DMS114 treated with DMSO at 0.1 percent for 48 hours (cell line): ENCODE measurements around the gene ETNK2.

ENCODE experiments used
- DNase-seq: peaks from one replicate; lab custom pipeline; 2025; ENCODE audit not compliant: unreplicated experiment; lab: John Stamatoyannopoulos, UW

Gene ETNK2

GRCh38 chr1:204149107-204149506 is 2.7 kb downstream of the ETNK2 start:
- DNase-seq = no peak

GRCh38 chr1:204147406-204148383 is 4.1 kb downstream of the ETNK2 start:
- DNase-seq = no peak

- DNase-seq = no peak
Observed at GRCh38 chr1:204146965-204147364, 4.9 kb downstream of the ETNK2 start.

- DNase-seq = no peak
Observed at GRCh38 chr1:204146309-204146708, 5.5 kb downstream of the ETNK2 start.

GRCh38 chr1:204145033-204145504 is 6.8 kb downstream of the ETNK2 start:
- DNase-seq = no peak

- DNase-seq = no peak
Observed at GRCh38 chr1:204143276-204144041, 8.4 kb downstream of the ETNK2 start.

GRCh38 chr1:204142032-204142974 is 9.5 kb downstream of the ETNK2 start:
- no peak for DNase-seq

- no peak for DNase-seq
Observed at GRCh38 chr1:204141131-204141530, 10.7 kb downstream of the ETNK2 start.

GRCh38 chr1:204139952-204140351 is 11.9 kb downstream of the ETNK2 start:
- DNase-seq = no peak

- DNase-seq = no peak
Observed at GRCh38 chr1:204139088-204139487, 12.8 kb downstream of the ETNK2 start.

- DNase-seq = no peak
Observed at GRCh38 chr1:204136814-204137213, 15.0 kb downstream of the ETNK2 start.

- no peak for DNase-seq
Observed at GRCh38 chr1:204134103-204134502, 17.7 kb downstream of the ETNK2 start.

GRCh38 chr1:204132718-204133117 is 19.1 kb downstream of the ETNK2 start:
- no peak for DNase-seq

- DNase-seq = no peak
Observed at GRCh38 chr1:204131978-204132377, 19.9 kb downstream of the ETNK2 start.

- no peak for DNase-seq
Observed at GRCh38 chr1:204130981-204131892, 20.6 kb downstream of the ETNK2 start.

GRCh38 chr1:204130178-204130577 is 21.7 kb downstream of the ETNK2 start:
- no peak for DNase-seq

GRCh38 chr1:204128964-204129896 is 22.6 kb downstream of the ETNK2 start:
- peak; percentile 51 for DNase-seq

GRCh38 chr1:204128464-204128963 is 23.3 kb downstream of the ETNK2 start:
- DNase-seq = peak; percentile 39
